Measurements from ENCODE around the gene NEUROD2. TPM values are rescaled to one million over a fixed set of nuclear protein-coding genes. Genes with fewer than 3 reads are reported as not detected.

Gene NEUROD2
- total RNA-seq, 2 donors from 2014 or later: 0.17 TPM; not detected in 1

- Histone ChIP-seq H3K4me3 (peak within 1 kb of the TSS; percentile 44 to 49), H3K9me3 (no peaks in the 10 kb centered on the region), H3K27ac (peak within 1 kb of the TSS; percentile 68 to 88), H3K36me3 (no peaks in the 10 kb centered on the region), H3K4me1 (replicated peaks) (peaks cover 14% of the 10 kb centered on the region), H3K27me3 (replicated peaks; ENCODE audit: insufficient read depth) (no peaks in the 10 kb centered on the region)
- intact Hi-C loops (cut with DNase I): no loop called here
- DNase-seq (ENCODE audit: low spot score): no peak
- no peak for TF ChIP-seq CTCF (IDR thresholded peaks at IDR 0.05)
- TF ChIP-seq POLR2AphosphoS5 (IDR thresholded peaks at IDR 0.05): peak; percentile 38
- peak; percentile 55 for TF ChIP-seq POLR2A (IDR thresholded peaks at IDR 0.05)
- 10% methylated on average over 29 of the region's 29 CpGs for WGBS
These were observed 18.7 kb upstream of the NEUROD2 start, which contains the start of gene PPP1R1B for GRCh38 chr17:39626171-39627046. PPP1R1B (plus strand) TSS chr17:39626952; CDS start chr17:39627393, 441 bp downstream.

- Histone ChIP-seq H3K9me3 (no peaks in the 10 kb centered on the region), H3K36me3 (no peaks in the 10 kb centered on the region), H3K27me3 (replicated peaks; ENCODE audit: insufficient read depth) (no peaks in the 10 kb centered on the region), H3K27ac (peak overlapping the region in 1 of 2 donors; percentile 88), H3K4me1 (replicated peaks) (peaks cover 13% of the 10 kb centered on the region), H3K4me3 (no peak overlapping the region)
- WGBS: 36% methylated on average over 5 of the region's 5 CpGs
- intact Hi-C loops (cut with DNase I): no loop called here
- DNase-seq (ENCODE audit: low spot score): no peak
- TF ChIP-seq POLR2A (IDR thresholded peaks at IDR 0.05) (no peak), POLR2AphosphoS5 (IDR thresholded peaks at IDR 0.05) (no peak), CTCF (IDR thresholded peaks at IDR 0.05) (no peak)
These were observed 17.6 kb upstream of the NEUROD2 start for GRCh38 chr17:39625198-39625785.

- intact Hi-C loops (cut with DNase I): loop anchor here (5.0 kb wide), 3 partner anchors 48 to 108 kb away; partner anchors contain the start of gene MIEN1
- H3K9me3 ChIP-seq: no peaks in the 10 kb centered on the region
- no peak overlapping the region for H3K4me3 ChIP-seq
- DNase-seq (ENCODE audit: low spot score): no peak
- H3K4me1 ChIP-seq (replicated peaks): peaks cover 13% of the 10 kb centered on the region
- H3K27me3 ChIP-seq (replicated peaks; ENCODE audit: insufficient read depth): no peaks in the 10 kb centered on the region
- WGBS: 83% methylated on average over 8 of the region's 8 CpGs
- TF ChIP-seq POLR2AphosphoS5 (IDR thresholded peaks at IDR 0.05) (no peak), CTCF (IDR thresholded peaks at IDR 0.05) (no peak), POLR2A (IDR thresholded peaks at IDR 0.05) (no peak)
- H3K36me3 ChIP-seq: no peaks in the 10 kb centered on the region
- H3K27ac ChIP-seq: peak overlapping the region in 1 of 2 donors; percentile 88
These were observed 16.6 kb upstream of the NEUROD2 start for GRCh38 chr17:39624313-39624712.

GRCh38 chr17:39623356-39623950, 15.7 kb upstream of the NEUROD2 start:
- intact Hi-C loops (cut with DNase I): loop anchor here (2.0 to 5.0 kb wide), 4 partner anchors 49 to 131 kb away; partner anchors contain the start of gene MIEN1
- peaks cover 20% of the 10 kb centered on the region for H3K4me1 ChIP-seq (replicated peaks)
- H3K27me3 ChIP-seq (replicated peaks; ENCODE audit: insufficient read depth): no peaks in the 10 kb centered on the region
- H3K36me3 ChIP-seq: no peaks in the 10 kb centered on the region
- no peaks in the 10 kb centered on the region for H3K9me3 ChIP-seq
- 8% methylated on average over 16 of the region's 16 CpGs for WGBS
- peak; percentile 43 for TF ChIP-seq POLR2AphosphoS5 (IDR thresholded peaks at IDR 0.05)
- no peak for TF ChIP-seq POLR2A (IDR thresholded peaks at IDR 0.05)
- TF ChIP-seq CTCF (IDR thresholded peaks at IDR 0.05): peak; percentile 80 to 96 (median 89)
- no peak overlapping the region for H3K4me3 ChIP-seq
- peak; percentile 77 for DNase-seq (ENCODE audit: low spot score)
- no peak overlapping the region for H3K27ac ChIP-seq

Data from prostate gland (tissue), 2 donors.